ENCODE measurements around the gene HOXD9.

Gene HOXD9

GRCh38 chr2:176134035-176134434 lies 11.5 kb downstream of the HOXD9 start:
- TF ChIP-seq POLR2AphosphoS5 (IDR thresholded peaks at IDR 0.05; ENCODE audit: low read depth, low read length) (no peak), TAF1 (IDR thresholded peaks at IDR 0.05; ENCODE audit: borderline replicate concordance, insufficient read depth, low read length) (no peak), FOXP2 (optimal IDR thresholded peaks at IDR 0.05; ENCODE audit: borderline replicate concordance, extremely low read depth, extremely low read length, insufficient read depth) (no peak), REST (IDR thresholded peaks at IDR 0.05; ENCODE audit: insufficient read depth in 1 of 2, low read depth in 2 of 2, low read length in 2 of 2) (no peak)

- TF ChIP-seq SIN3A (IDR thresholded peaks at IDR 0.05; ENCODE audit: borderline replicate concordance, insufficient read depth, low read length) = no peak
- TF ChIP-seq TAF1 (IDR thresholded peaks at IDR 0.05; ENCODE audit: borderline replicate concordance, insufficient read depth, low read length) = no peak
- no peak for TF ChIP-seq FOXP2 (optimal IDR thresholded peaks at IDR 0.05; ENCODE audit: borderline replicate concordance, extremely low read depth, extremely low read length, insufficient read depth)
- TF ChIP-seq REST (IDR thresholded peaks at IDR 0.05; ENCODE audit: insufficient read depth in 1 of 2, low read depth in 2 of 2, low read length in 2 of 2) = no peak
- no peak for TF ChIP-seq POLR2AphosphoS5 (IDR thresholded peaks at IDR 0.05; ENCODE audit: low read depth, low read length)
These were observed 12.5 kb downstream of the HOXD9 start for GRCh38 chr2:176135035-176135440.

GRCh38 chr2:176136374-176137251 lies 14.1 kb downstream of the HOXD9 start:
- TF ChIP-seq SIN3A (IDR thresholded peaks at IDR 0.05; ENCODE audit: borderline replicate concordance, insufficient read depth, low read length) (no peak), POLR2AphosphoS5 (IDR thresholded peaks at IDR 0.05; ENCODE audit: low read depth, low read length) (no peak), REST (IDR thresholded peaks at IDR 0.05; ENCODE audit: insufficient read depth in 1 of 2, low read depth in 2 of 2, low read length in 2 of 2) (no peak), FOXP2 (optimal IDR thresholded peaks at IDR 0.05; ENCODE audit: borderline replicate concordance, extremely low read depth, extremely low read length, insufficient read depth) (no peak), TAF1 (IDR thresholded peaks at IDR 0.05; ENCODE audit: borderline replicate concordance, insufficient read depth, low read length) (no peak)

- no peak for TF ChIP-seq SIN3A (IDR thresholded peaks at IDR 0.05; ENCODE audit: borderline replicate concordance, insufficient read depth, low read length)
- TF ChIP-seq POLR2AphosphoS5 (IDR thresholded peaks at IDR 0.05; ENCODE audit: low read depth, low read length) = no peak
- no peak for TF ChIP-seq TAF1 (IDR thresholded peaks at IDR 0.05; ENCODE audit: borderline replicate concordance, insufficient read depth, low read length)
- no peak for TF ChIP-seq REST (IDR thresholded peaks at IDR 0.05; ENCODE audit: insufficient read depth in 1 of 2, low read depth in 2 of 2, low read length in 2 of 2)
- no peak for TF ChIP-seq FOXP2 (optimal IDR thresholded peaks at IDR 0.05; ENCODE audit: borderline replicate concordance, extremely low read depth, extremely low read length, insufficient read depth)
These were observed 14.7 kb downstream of the HOXD9 start for GRCh38 chr2:176137252-176137580.

Data from PFSK-1 (cell line).